WTC11 (cell line): ENCODE results near the gene ADARB2.

ENCODE experiments used
- CREB1 ChIP-seq: sonication (generic); formaldehyde crosslinking; IDR thresholded peaks from 2 replicates; pipeline ENCODE4 v1.8.0; 2023; ENCODE audit warnings: mild to moderate bottlenecking, missing genetic modification reagents
- E2F5 ChIP-seq: sonication (generic); formaldehyde crosslinking; IDR thresholded peaks from 2 replicates; pipeline ENCODE4 v1.8.1; 2022; ENCODE audit warnings: mild to moderate bottlenecking, moderate library complexity, missing genetic modification reagents
- FOXP4 ChIP-seq: sonication (generic); formaldehyde crosslinking; IDR thresholded peaks from 2 replicates; pipeline ENCODE4 v1.8.0; 2022; ENCODE audit warnings: mild to moderate bottlenecking, missing genetic modification reagents
- GABPB1 ChIP-seq: sonication (generic); formaldehyde crosslinking; IDR thresholded peaks from 2 replicates; pipeline ENCODE4 v1.8.1; 2023; ENCODE audit warnings: mild to moderate bottlenecking, missing genetic modification reagents
- JUN ChIP-seq: sonication (generic); formaldehyde crosslinking; IDR thresholded peaks from 2 replicates; pipeline ENCODE4 v1.8.0; 2023; ENCODE audit warnings: mild to moderate bottlenecking, missing genetic modification reagents
- NR1H2 ChIP-seq: sonication (generic); formaldehyde crosslinking; IDR thresholded peaks from 2 replicates; pipeline ENCODE4 v1.9.0; 2021; ENCODE audit warnings: mild to moderate bottlenecking, moderate library complexity, missing genetic modification reagents
- SMAD3 ChIP-seq: sonication (generic); formaldehyde crosslinking; IDR thresholded peaks from 2 replicates; pipeline ENCODE4 v1.8.0; 2022; ENCODE audit warnings: missing genetic modification reagents, mild to moderate bottlenecking, borderline replicate concordance
- ZNF138 ChIP-seq: sonication (generic); formaldehyde crosslinking; conservative IDR thresholded peaks from 2 replicates; pipeline ENCODE4 v1.8.1; 2022; ENCODE audit warnings: mild to moderate bottlenecking, moderate library complexity, missing genetic modification reagents
- ZNF317 ChIP-seq: sonication (generic); formaldehyde crosslinking; IDR thresholded peaks from 2 replicates; pipeline ENCODE4 v1.8.1; 2023; ENCODE audit warnings: low read depth, mild to moderate bottlenecking, moderate library complexity, missing genetic modification reagents, borderline replicate concordance
- ZNF396 ChIP-seq: fragments of 250-450 bp; sonication (Bioruptor Pico); IDR thresholded peaks from 2 replicates; pipeline ENCODE4 v1.8.0; 2021; ENCODE audit warnings: mild to moderate bottlenecking, moderate library complexity, borderline replicate concordance
- ZSCAN18 ChIP-seq: fragments of 250-450 bp; sonication (Bioruptor Pico); IDR thresholded peaks from 2 replicates; pipeline ENCODE4 v2.1.2; 2022; ENCODE audit warnings: mild to moderate bottlenecking, moderate library complexity
- TF ChIP-seq, protein P1 (sequence below): fragments of 200-600 bp; IDR thresholded peaks from 2 replicates; pipeline ENCODE4 v1.8.0; 2022; ENCODE audit warnings: antibody characterized with exemption
- TF ChIP-seq, protein P2 (sequence below): sonication (generic); formaldehyde crosslinking; IDR thresholded peaks from 2 replicates; pipeline ENCODE4 v1.8.0; 2022; ENCODE audit warnings: mild to moderate bottlenecking, missing genetic modification reagents
- TF ChIP-seq, protein P3 (sequence below): sonication (generic); formaldehyde crosslinking; IDR thresholded peaks from 2 replicates; pipeline ENCODE4 v1.8.0; 2022; ENCODE audit warnings: mild to moderate bottlenecking, missing genetic modification reagents

DNA sequence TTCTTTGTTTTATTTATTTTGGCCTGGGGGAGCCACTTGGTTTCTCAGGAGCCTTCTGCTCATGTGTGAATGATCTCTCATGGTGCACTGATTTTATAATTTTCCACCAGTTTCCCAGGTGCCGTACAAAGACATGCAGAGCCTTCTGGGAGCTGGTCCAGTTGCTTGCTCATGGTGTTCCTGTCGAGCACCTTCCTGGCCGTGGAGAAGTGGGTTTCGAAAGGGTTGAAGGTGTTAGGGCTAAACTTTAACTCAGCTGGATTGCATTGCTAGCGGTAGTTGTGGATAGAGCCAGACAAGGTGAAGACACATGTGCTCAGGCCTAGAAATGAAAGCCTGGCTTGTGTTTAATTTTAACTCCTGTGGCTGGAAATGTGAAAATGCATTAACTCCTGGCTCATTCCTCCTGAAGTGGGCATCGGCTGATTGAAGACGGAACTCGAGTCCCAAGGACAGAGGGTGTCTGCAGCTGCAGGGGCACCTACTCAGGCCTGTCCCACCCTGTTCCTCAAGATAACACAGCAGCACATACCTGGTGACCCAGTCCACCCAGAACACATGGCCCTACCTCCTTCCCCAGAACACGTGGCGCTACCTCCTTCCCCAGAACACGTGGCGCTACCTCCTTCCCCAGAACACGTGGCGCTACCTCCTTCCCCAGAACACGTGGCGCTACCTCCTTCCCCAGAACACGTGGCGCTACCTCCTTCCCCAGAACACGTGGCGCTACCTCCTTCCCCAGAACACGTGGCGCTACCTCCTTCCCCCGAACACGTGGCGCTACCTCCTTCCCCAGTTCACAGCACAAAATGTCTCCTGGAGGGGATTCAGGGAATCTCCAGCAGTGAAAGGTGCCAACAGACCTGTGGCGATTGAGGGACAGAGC is 547.9 kb downstream of the ADARB2 start:
- TF ChIP-seq ZSCAN18 (CRISPR knock-in tag) (no peak), NR1H2 (no peak), CREB1 (no peak), ZNF138 (CRISPR knock-in tag) (no peak), ZNF317 (CRISPR knock-in tag) (no peak), GABPB1 (CRISPR knock-in tag) (no peak), SMAD3 (CRISPR knock-in tag) (no peak), ZNF396 (CRISPR knock-in tag) (no peak), FOXP4 (no peak), JUN (no peak), E2F5 (CRISPR knock-in tag) (no peak)
- TF ChIP-seq, protein P1, sequence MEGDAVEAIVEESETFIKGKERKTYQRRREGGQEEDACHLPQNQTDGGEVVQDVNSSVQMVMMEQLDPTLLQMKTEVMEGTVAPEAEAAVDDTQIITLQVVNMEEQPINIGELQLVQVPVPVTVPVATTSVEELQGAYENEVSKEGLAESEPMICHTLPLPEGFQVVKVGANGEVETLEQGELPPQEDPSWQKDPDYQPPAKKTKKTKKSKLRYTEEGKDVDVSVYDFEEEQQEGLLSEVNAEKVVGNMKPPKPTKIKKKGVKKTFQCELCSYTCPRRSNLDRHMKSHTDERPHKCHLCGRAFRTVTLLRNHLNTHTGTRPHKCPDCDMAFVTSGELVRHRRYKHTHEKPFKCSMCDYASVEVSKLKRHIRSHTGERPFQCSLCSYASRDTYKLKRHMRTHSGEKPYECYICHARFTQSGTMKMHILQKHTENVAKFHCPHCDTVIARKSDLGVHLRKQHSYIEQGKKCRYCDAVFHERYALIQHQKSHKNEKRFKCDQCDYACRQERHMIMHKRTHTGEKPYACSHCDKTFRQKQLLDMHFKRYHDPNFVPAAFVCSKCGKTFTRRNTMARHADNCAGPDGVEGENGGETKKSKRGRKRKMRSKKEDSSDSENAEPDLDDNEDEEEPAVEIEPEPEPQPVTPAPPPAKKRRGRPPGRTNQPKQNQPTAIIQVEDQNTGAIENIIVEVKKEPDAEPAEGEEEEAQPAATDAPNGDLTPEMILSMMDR: no peak
- TF ChIP-seq, protein P2, sequence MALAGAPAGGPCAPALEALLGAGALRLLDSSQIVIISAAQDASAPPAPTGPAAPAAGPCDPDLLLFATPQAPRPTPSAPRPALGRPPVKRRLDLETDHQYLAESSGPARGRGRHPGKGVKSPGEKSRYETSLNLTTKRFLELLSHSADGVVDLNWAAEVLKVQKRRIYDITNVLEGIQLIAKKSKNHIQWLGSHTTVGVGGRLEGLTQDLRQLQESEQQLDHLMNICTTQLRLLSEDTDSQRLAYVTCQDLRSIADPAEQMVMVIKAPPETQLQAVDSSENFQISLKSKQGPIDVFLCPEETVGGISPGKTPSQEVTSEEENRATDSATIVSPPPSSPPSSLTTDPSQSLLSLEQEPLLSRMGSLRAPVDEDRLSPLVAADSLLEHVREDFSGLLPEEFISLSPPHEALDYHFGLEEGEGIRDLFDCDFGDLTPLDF (CRISPR knock-in tag): no peak
- TF ChIP-seq, protein P3, sequence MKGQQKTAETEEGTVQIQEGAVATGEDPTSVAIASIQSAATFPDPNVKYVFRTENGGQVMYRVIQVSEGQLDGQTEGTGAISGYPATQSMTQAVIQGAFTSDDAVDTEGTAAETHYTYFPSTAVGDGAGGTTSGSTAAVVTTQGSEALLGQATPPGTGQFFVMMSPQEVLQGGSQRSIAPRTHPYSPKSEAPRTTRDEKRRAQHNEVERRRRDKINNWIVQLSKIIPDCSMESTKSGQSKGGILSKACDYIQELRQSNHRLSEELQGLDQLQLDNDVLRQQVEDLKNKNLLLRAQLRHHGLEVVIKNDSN (CRISPR knock-in tag): no peak
